ENCODE data around the gene CLK2. TPM values are rescaled to one million over a fixed set of nuclear protein-coding genes. Genes with fewer than 3 reads are reported as not detected.

Gene CLK2
- total and polyA plus RNA-seq, 9 of the 15 experiments (the other 6 are each of a cell fraction or from before 2014, with no cell fraction given): 13.5 to 81.4 (median 39.6) TPM

- TF ChIP-seq, protein P1, sequence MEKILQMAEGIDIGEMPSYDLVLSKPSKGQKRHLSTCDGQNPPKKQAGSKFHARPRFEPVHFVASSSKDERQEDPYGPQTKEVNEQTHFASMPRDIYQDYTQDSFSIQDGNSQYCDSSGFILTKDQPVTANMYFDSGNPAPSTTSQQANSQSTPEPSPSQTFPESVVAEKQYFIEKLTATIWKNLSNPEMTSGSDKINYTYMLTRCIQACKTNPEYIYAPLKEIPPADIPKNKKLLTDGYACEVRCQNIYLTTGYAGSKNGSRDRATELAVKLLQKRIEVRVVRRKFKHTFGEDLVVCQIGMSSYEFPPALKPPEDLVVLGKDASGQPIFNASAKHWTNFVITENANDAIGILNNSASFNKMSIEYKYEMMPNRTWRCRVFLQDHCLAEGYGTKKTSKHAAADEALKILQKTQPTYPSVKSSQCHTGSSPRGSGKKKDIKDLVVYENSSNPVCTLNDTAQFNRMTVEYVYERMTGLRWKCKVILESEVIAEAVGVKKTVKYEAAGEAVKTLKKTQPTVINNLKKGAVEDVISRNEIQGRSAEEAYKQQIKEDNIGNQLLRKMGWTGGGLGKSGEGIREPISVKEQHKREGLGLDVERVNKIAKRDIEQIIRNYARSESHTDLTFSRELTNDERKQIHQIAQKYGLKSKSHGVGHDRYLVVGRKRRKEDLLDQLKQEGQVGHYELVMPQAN (IDR thresholded peaks at IDR 0.05; ENCODE audit: borderline replicate concordance): peak; percentile 79; the same call in 1 of the 2 replicates
- TF ChIP-seq E2F5 (CRISPR knock-in tag; IDR thresholded peaks at IDR 0.05) (peak; percentile 50; the same call in 1 of the 2 replicates), EP400 (IDR thresholded peaks at IDR 0.05) (peak; percentile 76), ETV5 (CRISPR knock-in tag; IDR thresholded peaks at IDR 0.05; ENCODE audit: low read depth) (0 out of 2 replicates have a peak, but pooled peaks have one; percentile 9), NFIC (IDR thresholded peaks at IDR 0.05) (0 out of 2 replicates have a peak, but pooled peaks have one; percentile 21), E2F6 (IDR thresholded peaks at IDR 0.05; ENCODE audit: borderline replicate concordance in 1 of 2, extremely low read depth in 1 of 2, insufficient read depth in 1 of 2, insufficient read length in 1 of 2, low read depth in 1 of 2, low read length in 1 of 2, poor library complexity in 1 of 2, severe bottlenecking in 1 of 2) (peak; percentile 84 to 94), MGA (IDR thresholded peaks at IDR 0.05) (peak; percentile 94), HIVEP1 (CRISPR knock-in tag; IDR thresholded peaks at IDR 0.05) (no peak), TRIM28 (IDR thresholded peaks at IDR 0.05) (no peak), PTRF (tag; IDR thresholded peaks at IDR 0.05) (no peak), NR4A1 (CRISPR knock-in tag; IDR thresholded peaks at IDR 0.05) (0 out of 2 replicates have a peak, but pooled peaks have one; percentile 12), NR4A1 (tag; IDR thresholded peaks at IDR 0.05) (no peak), POLR2A (conservative IDR thresholded peaks at IDR 0.05) (peak; percentile 54; the same call in 1 of the 2 replicates)
These were observed 46.4 kb downstream of the CLK2 start (continued) for GRCh38 chr1:155226910-155227260.
